GM21576 (cell line): ENCODE results near the gene PTTG2.
"Not testable (repeated sequence)": the region's sequence is repeated elsewhere in the genome, so short reads cannot be mapped to it uniquely, and the experiment has no call there.

Source experiments
- ATAC-seq: cut with Tn5 transposase; IDR thresholded peaks from one replicate; pipeline ENCODE4 v1.9.1; 2021; ENCODE audit warnings: mild to moderate bottlenecking, moderate library complexity; ENCODE audit not compliant: unreplicated experiment

The PTTG2 gene

GRCh38 chr4:37960098-37960497 lies at the start of gene PTTG2:
PTTG2 (plus strand) TSS chr4:37960398; CDS start chr4:37960435, 37 bp downstream.
- no peak for ATAC-seq

GRCh38 chr4:37914539-37914938 lies 45.7 kb upstream of the PTTG2 start:
- no peak for ATAC-seq

GRCh38 chr4:37917388-37917787 lies 42.8 kb upstream of the PTTG2 start:
- ATAC-seq = no peak

- no peak for ATAC-seq
These were observed 41.5 kb upstream of the PTTG2 start for GRCh38 chr4:37918653-37919052.

- no peak for ATAC-seq
These were observed 37.9 kb upstream of the PTTG2 start for GRCh38 chr4:37922328-37922727.

- ATAC-seq = not testable (repeated sequence)
These were observed 37.1 kb upstream of the PTTG2 start for GRCh38 chr4:37923089-37923488.

- ATAC-seq = no peak
These were observed 35.3 kb upstream of the PTTG2 start for GRCh38 chr4:37924946-37925345.

GRCh38 chr4:37927434-37927833 lies 32.8 kb upstream of the PTTG2 start:
- ATAC-seq = no peak

GRCh38 chr4:37928426-37929416 lies 31.5 kb upstream of the PTTG2 start:
- ATAC-seq = no peak

- no peak for ATAC-seq
These were observed 26.1 kb upstream of the PTTG2 start for GRCh38 chr4:37934096-37934495.

GRCh38 chr4:37934609-37935008 lies 25.6 kb upstream of the PTTG2 start:
- no peak for ATAC-seq

GRCh38 chr4:37935026-37935425 lies 25.2 kb upstream of the PTTG2 start:
- no peak for ATAC-seq

- no peak for ATAC-seq
These were observed 23.2 kb upstream of the PTTG2 start for GRCh38 chr4:37936889-37937498.

- no peak for ATAC-seq
These were observed 22.0 kb upstream of the PTTG2 start for GRCh38 chr4:37938208-37938607.

GRCh38 chr4:37946503-37947179 lies 13.6 kb upstream of the PTTG2 start:
- ATAC-seq = no peak

- ATAC-seq = no peak
These were observed 11.7 kb upstream of the PTTG2 start for GRCh38 chr4:37948542-37948941.

GRCh38 chr4:37949636-37950426 lies 10.4 kb upstream of the PTTG2 start:
- no peak for ATAC-seq

- ATAC-seq = no peak
These were observed 8.5 kb upstream of the PTTG2 start for GRCh38 chr4:37951461-37952352.

- no peak for ATAC-seq
These were observed 7.0 kb upstream of the PTTG2 start for GRCh38 chr4:37953156-37953555.
